Progenitor cell of endocrine pancreas (in vitro differentiated cells): ENCODE results near the gene B4GALT4. TPM values are rescaled to one million over a fixed set of nuclear protein-coding genes. Genes with fewer than 3 reads are reported as not detected.
"Not testable (repeated sequence)": the region's sequence is repeated elsewhere in the genome, so short reads cannot be mapped to it uniquely, and the experiment has no call there.

Experiments
- DNase-seq: peaks from one replicate; pipeline ENCODE4 v3.0.0; 2021; ENCODE audit warnings: low spot score; ENCODE audit not compliant: unreplicated experiment
- H3K27ac Mint-ChIP-seq: 2 replicates; pipeline ENCODE4 v1.8.0; 2021; ENCODE audit warnings: mild to moderate bottlenecking, moderate library complexity, mixed read lengths
- H3K27me3 Mint-ChIP-seq: 2 replicates; pipeline ENCODE4 v1.8.0; 2021; ENCODE audit warnings: mixed read lengths
- H3K36me3 Mint-ChIP-seq: 2 replicates; pipeline ENCODE4 v1.8.0; 2022; ENCODE audit warnings: mixed read lengths; ENCODE audit not compliant: insufficient read depth
- H3K4me1 Mint-ChIP-seq: 2 replicates; pipeline ENCODE4 v1.8.0; 2021; ENCODE audit warnings: low read depth, mixed read lengths
- H3K4me3 Mint-ChIP-seq: 2 replicates; pipeline ENCODE4 v1.8.0; 2021; ENCODE audit warnings: low read depth, mild to moderate bottlenecking, moderate library complexity, mixed read lengths
- H3K9me3 Mint-ChIP-seq: 2 replicates; pipeline ENCODE4 v1.8.0; 2021; ENCODE audit warnings: low read depth, mixed read lengths
- total RNA-seq: library from RNA; stranded (reverse); gene quantifications from 2 replicates; pipeline ENCODE4 v1.2.1, GENCODE V29; 2021
- TF ChIP-seq, protein P1 (sequence below): fragments of 200-600 bp; sonication (generic); IDR thresholded peaks from one replicate; pipeline ENCODE4 v1.5.0; 2021; ENCODE audit warnings: antibody characterized with exemption, mild to moderate bottlenecking; ENCODE audit not compliant: unreplicated experiment

The B4GALT4 gene
- total RNA-seq, 1 donor from 2014 or later = 49.0 TPM

DNA sequence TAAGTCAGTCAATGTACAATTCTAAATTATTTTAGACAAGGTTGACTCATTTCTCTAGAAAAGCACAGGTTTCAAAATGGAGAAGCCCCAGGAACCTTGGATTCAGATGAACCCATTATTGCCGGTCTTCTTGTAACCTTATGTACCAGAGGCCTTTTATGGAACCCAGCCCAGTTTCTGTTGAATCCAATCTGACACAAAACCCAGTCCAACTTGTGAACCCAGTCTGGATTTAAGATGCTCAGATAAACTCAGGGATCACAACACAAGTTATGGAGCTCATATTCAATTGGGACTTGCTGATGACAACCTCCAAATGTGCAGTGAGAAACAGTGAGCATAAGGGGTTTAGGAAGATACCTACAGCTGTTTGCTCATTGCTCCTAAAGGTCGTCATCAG is 16.4 kb upstream of the B4GALT4 start:
- Mint-ChIP-seq H3K36me3 (no peaks in the 10 kb centered on the region), H3K27ac (peak overlapping the region; percentile 92), H3K9me3 (peaks cover 6% of the 10 kb centered on the region), H3K4me1 (peaks cover 15% of the 10 kb centered on the region), H3K4me3 (no peak overlapping the region), H3K27me3 (no peaks in the 10 kb centered on the region)
- TF ChIP-seq, protein P1, sequence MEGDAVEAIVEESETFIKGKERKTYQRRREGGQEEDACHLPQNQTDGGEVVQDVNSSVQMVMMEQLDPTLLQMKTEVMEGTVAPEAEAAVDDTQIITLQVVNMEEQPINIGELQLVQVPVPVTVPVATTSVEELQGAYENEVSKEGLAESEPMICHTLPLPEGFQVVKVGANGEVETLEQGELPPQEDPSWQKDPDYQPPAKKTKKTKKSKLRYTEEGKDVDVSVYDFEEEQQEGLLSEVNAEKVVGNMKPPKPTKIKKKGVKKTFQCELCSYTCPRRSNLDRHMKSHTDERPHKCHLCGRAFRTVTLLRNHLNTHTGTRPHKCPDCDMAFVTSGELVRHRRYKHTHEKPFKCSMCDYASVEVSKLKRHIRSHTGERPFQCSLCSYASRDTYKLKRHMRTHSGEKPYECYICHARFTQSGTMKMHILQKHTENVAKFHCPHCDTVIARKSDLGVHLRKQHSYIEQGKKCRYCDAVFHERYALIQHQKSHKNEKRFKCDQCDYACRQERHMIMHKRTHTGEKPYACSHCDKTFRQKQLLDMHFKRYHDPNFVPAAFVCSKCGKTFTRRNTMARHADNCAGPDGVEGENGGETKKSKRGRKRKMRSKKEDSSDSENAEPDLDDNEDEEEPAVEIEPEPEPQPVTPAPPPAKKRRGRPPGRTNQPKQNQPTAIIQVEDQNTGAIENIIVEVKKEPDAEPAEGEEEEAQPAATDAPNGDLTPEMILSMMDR = no peak
- no peak for DNase-seq

DNA sequence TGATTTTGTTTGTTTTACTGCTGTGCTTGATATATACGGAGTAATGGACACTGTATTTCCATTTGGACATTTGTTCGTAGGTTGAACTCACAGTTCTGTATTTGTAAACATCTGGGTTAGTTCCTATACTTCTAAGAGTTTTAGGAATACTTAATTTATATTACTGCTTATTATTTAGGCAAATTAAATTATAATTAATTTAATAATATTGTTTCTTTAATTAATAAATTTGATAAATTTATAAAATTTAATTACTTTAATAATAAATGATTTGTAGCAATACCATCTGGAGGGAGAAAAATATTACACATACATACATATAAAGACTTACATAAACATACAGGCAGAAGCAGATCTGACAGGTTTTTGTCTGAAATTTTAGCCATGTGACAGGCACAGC is 14.5 kb upstream of the B4GALT4 start:
- H3K27ac Mint-ChIP-seq = no peak overlapping the region
- H3K27me3 Mint-ChIP-seq = no peaks in the 10 kb centered on the region
- TF ChIP-seq, protein P1 = no peak
- H3K9me3 Mint-ChIP-seq = peaks cover 17% of the 10 kb centered on the region
- DNase-seq = no peak
- no peaks in the 10 kb centered on the region for H3K36me3 Mint-ChIP-seq
- no peak overlapping the region for H3K4me3 Mint-ChIP-seq
- H3K4me1 Mint-ChIP-seq = peaks cover 15% of the 10 kb centered on the region

DNA sequence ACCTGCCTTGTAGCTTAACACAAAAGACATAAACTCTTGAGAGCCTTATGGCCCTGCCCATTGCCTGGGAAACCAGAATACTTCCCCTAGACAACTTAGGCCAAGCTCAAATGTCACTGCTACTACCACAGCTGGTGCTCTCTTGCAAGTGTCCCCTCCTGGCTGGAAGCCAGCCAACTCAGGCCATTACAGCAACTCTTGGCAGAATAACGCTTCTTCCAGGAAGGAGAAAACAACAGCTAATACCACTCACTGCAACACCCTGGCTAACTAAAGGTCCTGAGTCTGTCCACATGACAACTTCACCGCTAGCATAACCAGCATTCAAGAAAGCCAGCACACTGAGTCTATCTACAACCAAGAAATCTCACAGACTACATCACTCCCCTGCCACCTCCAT is 5.1 kb upstream of the B4GALT4 start:
- TF ChIP-seq, protein P1 = no peak
- Mint-ChIP-seq H3K4me1 (peaks cover 7% of the 10 kb centered on the region), H3K36me3 (peaks cover 9% of the 10 kb centered on the region), H3K27me3 (no peaks in the 10 kb centered on the region), H3K27ac (no peak overlapping the region), H3K9me3 (peaks cover 29% of the 10 kb centered on the region), H3K4me3 (no peak overlapping the region)
- DNase-seq = no peak

- H3K4me3 Mint-ChIP-seq = no peak overlapping the region
- H3K36me3 Mint-ChIP-seq = peaks cover 6% of the 10 kb centered on the region
- H3K4me1 Mint-ChIP-seq = peaks cover 15% of the 10 kb centered on the region
- H3K27me3 Mint-ChIP-seq = no peaks in the 10 kb centered on the region
- H3K9me3 Mint-ChIP-seq = peaks cover 14% of the 10 kb centered on the region
- DNase-seq = no peak
- H3K27ac Mint-ChIP-seq = no peak overlapping the region
- TF ChIP-seq, protein P1 = no peak
Measured at GRCh38 chr3:119243712-119244111, 3.0 kb upstream of the B4GALT4 start.

DNA sequence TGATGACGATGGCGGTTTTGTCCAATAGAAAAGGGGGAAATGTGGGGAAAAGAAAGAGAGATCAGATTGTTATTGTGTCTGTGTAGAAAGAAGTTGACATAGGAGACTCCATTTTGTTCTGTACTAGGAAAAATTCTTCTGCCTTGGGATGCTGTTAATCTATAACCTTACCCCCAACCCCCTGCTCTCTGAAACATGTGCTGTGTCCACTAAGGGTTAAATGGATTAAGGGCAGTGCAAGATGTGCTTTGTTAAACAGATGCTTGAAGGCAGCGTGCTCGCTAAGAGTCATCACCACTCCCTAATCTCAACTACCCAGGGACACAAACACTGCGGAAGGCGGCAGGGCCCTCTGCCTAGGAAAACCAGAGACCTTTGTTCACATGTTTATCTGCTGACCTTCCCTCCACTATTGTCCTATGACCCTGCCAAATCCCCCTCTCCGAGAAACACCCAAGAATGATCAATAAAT is 2.4 kb upstream of the B4GALT4 start:
- not testable (repeated sequence) for H3K27me3 Mint-ChIP-seq

GRCh38 chr3:119242387-119243057 is 1.8 kb upstream of the B4GALT4 start:
- H3K27me3 Mint-ChIP-seq, DNase-seq, H3K27ac Mint-ChIP-seq, H3K36me3 Mint-ChIP-seq, H3K4me3 Mint-ChIP-seq, H3K9me3 Mint-ChIP-seq: not testable (repeated sequence)
- H3K4me1 Mint-ChIP-seq = peaks cover 17% of the 10 kb centered on the region

More for the DNA sequence above, 2.4 kb upstream of the B4GALT4 start:
- H3K36me3 Mint-ChIP-seq, H3K27ac Mint-ChIP-seq, DNase-seq, H3K4me3 Mint-ChIP-seq: not testable (repeated sequence)
- H3K9me3 Mint-ChIP-seq = peaks cover 12% of the 10 kb centered on the region
- peaks cover 16% of the 10 kb centered on the region for H3K4me1 Mint-ChIP-seq
